HPDE6-E6E7 (cell line): ENCODE measurements around the gene ZBTB7C.

Experiments
- DNase-seq: peaks from one replicate; pipeline ENCODE4 v3.0.0; 2011; ENCODE audit warnings: missing footprints; ENCODE audit errors: extremely low spot score

The ZBTB7C gene

DNA sequence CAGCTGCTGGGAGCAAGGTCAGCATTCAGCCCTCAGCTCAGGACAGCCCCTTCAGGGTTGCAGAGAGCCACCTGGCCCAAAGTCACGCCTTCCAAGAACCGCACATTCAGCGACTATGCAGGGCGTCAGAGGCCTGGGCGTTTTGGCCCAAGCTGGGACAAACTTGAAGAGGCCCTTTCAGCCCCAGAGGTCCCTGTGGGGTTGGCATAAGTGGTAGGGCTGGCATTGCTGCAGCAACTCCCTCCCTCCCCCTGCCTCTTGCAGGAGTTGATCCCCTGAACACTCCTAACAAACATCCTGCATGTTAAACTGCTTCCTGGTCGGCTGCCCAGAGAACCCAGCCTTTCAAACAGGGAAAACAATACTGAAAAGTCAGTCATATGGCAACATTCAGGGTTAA is 285.9 kb downstream of the ZBTB7C start:
- no peak for DNase-seq

DNA sequence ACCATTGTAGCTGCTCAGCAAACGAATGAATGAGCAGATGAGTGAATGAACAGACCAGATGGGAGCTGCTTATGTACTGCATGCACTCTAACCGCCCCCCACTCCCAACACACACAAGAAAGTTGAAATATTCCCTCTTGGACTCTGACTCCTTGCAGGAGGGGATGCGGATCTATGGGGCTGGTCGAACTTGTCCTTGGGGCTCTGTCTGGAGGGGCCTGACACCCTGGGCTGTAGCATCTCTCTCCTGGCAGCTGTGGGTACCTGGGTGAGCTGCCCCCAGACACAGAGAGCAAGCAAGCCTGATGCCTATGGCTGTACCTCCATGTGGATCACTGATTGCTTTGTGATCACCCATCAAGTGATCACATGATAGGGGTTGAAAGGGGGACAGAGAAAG is 286.4 kb downstream of the ZBTB7C start:
- no peak for DNase-seq

DNA sequence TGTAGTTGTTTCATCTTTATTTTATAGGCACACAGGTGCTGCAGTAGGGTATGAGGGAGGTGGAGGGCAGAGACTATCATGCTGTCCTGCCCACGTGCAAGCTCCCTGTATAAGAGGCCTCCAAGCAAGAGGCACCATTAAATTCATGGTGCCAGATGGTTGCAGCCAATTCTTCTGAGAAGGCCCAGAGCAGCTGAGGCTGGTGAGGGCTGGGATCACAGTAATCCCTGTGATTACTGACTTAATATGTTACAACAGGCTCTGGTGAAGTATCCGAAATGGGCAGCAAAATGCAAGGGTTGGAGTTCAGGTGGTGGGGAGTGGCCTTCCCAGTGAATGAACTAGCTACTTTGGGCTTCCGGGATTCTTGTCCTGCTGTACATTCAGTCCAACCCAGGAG is 286.8 kb downstream of the ZBTB7C start:
- DNase-seq = no peak

DNA sequence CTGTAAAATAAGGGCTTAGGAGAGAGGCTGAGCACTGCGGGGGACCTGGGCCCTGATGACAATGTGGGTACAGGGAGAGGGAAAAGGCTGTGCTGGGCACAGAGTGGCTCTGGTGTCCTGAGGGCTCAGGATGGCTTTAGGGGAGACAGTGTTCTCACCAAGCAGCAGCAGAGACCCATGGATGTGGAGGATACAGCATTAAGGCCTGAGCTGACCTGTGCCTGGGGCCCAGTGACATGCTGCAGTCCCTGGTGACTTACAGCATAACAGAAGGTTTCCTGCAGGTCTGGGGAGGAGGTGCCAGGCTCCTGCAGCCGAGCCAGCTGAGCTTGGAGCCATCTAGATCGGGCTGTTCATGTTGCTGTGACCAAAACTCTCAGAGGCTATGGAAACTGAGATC is 287.4 kb downstream of the ZBTB7C start:
- no peak for DNase-seq

DNA sequence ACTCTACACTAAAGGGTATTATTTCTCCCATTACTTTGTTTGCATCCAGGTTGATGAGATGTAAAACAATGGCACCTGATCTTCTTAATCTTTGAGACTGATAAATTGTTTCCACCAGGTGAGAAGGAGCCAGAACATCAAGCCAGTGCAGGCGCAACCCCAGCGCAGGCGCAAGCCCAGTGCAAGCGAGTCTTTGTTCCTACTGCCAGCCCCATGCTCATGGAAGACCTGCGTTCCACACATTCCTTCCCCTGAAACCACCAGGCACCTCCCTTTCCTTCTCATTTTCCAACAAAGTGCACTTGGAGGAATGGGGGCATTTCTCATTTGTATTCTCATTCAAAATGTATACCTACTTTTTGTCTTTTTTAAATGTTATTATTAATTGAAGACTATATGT is 290.0 kb downstream of the ZBTB7C start:
- DNase-seq = no peak

DNA sequence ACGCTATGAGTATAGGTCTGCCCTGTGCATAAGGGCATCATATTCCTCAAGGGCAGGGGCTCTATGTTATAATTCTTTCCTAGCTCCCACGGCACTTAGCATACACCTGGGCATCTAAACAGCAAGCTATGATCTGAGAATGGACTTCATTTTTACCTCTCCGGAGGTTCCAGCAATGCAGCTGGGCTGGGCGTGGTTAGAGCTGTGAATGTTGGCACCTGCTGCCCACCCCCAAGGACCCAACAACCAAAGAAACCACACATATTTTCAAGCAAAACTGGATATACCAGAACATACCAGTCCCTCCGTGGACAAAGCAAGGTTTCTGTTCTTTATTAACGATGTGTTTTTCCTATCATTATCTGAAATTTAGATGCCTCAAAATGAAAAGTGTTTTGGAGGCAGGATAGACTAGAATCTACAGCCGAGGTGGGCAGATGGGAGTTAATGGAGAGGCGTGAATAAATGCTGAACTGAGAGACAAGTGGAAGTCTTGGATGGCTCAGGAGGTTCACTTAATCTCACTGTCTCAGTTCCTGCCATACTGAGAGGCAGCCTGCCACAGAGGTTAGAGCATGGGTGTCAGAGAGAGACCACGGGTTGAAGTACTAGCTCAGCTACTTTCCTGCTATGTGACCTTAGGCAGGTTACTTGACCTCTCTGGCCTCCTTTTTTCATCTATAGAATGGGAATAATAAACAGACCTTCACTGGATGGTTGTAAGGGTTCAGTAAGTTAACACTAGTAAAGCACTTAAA is 292.1 kb downstream of the ZBTB7C start:
- no peak for DNase-seq

DNA sequence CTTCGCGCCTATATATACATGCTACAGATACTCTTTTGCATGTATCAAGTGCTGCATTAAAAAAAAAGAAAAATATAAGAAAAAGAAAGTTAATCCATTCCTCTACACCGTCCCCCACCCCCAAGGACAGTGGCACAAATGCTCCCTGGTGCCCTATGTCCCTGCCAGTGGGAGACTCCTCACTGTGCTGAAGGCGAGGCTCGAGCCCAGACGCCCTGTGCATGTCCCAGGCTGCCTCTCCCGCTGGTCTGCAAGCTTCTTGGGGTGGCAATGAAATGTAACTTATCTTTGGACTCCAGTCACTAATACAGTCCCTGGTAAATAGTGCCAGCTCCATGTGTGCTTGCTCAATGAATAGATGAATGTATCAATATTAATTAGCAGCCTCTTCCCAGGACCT is 293.2 kb downstream of the ZBTB7C start:
- DNase-seq = no peak

DNA sequence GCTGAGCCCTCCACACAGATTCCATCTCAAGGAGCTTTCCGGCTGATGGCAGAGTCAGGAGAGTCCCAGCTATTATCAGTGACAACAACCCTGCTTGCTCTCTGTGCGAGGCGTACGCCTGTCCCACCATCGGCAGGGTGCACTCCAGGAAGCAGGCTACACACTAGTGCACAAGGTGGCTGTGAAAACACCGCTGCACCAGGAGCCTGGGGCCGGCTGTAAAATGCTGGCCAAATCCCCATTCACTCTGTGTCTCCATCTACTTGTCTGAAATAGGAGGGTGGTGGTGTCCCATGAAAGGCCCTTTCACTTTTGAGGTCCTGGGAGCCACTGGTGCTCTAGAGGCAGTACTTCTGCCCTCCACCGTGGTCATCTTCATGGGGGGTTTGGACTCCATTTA is 295.5 kb downstream of the ZBTB7C start:
- DNase-seq = no peak

DNA sequence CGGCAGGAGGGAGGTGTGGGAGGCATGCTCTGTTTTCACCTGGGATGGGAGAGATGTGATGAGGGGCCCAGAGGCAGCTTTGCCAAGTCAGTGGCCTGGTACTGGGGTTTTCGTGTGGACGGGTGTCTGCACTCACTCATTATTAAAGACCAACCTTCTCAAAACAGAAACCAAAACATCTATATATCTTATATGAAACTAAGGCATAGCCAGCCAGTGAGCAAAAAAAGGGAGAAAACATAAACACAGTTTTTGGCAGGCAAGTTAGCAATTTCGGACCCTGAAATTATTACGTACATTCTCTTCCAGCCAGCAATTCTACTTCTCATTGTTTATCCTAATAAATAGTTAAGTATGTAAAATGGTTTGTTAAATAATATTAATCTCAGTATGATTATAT is 297.6 kb downstream of the ZBTB7C start:
- no peak for DNase-seq

DNA sequence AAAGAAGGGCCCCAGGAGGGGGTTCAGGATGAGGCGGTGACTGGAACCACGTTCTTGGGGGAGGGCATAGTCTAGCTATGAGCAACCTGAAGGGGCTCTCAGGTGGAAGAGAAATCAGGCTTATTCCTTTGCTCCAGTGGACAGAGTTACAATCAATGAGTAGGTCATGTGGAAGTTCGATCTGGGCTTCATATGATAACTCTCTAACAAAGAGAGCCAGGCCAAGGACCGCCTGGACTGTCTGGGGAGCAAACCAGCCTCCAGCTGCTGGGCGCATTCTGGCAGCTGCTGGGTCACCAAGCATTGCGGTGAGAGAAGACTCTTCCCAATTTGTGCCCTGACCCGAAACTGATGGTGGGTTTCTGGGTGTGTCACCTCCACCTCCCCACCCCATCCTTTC is 298.4 kb downstream of the ZBTB7C start:
- DNase-seq = no peak

DNA sequence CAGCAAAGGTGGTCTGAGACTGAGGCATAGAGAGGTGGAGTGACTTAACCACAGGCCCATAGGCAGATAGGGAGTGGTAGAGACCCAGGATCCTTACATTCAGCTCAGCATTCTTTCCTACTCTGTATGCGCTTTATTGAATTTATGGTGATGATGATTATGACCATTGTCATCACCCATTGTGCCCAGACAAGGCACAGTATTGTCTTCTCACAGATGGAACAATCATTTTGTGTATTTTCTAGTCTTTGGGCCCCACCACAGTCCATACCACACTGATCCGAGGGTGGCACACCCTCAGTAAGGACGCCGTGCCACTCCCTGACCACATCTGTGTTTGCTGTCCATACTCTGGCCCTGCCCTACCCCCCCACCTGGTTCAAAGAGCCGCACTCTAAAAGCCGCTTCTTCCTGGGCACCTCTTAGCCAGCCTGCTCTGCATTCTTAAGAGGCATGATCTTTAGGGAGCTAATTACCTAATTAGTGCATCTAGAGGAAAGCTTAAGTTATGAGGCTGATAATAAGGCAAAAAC is 299.2 kb downstream of the ZBTB7C start:
- DNase-seq = no peak

DNA sequence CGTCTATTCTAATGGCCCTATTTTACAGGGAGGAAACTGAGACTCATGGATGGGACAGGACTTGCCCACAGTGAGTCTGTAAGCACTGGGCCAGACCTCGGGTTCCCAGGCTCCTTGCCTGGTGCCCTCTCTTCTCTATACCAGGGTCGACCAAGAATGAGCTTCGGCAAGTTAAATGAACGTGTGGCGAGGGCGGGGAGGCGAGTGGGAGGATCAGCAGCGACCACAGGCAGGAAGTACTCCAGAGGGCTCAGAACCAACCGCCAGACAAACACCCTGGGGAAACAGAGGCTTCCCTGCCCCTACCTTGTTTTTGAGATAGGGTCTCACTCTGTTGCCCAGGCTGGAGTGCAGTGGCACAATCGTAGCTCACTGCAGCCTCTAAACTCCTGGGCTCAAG is 301.0 kb downstream of the ZBTB7C start:
- no peak for DNase-seq

DNA sequence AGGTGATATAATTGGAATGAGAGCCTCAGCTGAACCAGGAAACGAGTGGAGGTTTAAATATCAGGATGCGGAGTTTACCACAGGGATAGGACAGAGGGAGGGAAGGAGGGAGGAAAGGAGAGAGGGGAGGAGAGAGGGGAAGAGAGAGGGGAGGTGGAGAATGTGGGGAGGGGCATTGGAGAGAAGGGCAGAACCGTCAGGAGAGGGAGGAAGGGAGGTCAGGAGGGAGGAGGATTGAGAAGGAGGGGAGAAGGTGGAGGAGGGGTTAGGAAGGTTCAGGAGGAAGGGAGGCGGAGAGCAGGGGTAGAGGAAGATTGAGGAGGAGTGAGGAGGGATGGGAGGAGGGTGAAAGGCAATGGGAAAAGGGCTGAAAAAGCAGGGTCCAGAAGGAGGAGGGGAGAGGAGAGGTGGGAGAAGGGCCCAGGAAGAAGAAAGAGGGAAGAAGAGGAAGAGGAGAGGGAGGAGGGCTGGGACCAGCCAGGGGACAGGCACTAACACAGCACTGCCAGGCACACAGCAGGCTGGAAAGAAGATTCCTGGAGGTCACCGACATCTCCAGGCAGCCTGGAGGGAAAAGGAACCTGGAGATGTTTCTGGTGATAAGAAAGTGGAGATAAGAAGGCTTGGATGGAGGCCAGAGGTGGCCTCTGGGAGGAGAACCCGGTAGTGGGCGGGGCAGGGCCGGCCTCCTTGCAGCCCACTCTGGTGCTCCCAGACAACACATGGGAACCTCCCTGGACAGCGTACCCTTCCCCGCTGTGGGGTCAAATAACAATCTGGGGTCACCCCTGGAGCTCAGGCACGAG is 302.0 kb downstream of the ZBTB7C start:
- DNase-seq = no peak

DNA sequence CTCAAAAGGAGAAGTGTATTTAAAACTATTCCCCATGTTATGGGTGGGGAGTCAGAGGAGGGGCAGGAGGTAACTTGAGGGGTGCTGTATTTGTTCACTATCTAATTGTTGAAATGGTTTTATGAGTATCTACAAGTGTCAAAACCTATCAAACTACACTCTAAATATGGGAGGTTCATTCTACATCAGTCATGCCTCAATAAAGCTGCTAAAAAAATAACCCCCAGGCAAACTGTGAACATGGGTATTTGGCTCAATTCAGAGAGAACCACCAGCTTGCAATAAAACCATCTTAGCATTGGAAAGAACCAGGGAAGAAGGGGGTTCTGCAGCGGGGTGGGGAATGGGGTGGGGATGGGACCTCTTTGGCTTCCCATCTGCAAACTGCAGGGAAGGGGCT is 302.7 kb downstream of the ZBTB7C start:
- DNase-seq = no peak

DNA sequence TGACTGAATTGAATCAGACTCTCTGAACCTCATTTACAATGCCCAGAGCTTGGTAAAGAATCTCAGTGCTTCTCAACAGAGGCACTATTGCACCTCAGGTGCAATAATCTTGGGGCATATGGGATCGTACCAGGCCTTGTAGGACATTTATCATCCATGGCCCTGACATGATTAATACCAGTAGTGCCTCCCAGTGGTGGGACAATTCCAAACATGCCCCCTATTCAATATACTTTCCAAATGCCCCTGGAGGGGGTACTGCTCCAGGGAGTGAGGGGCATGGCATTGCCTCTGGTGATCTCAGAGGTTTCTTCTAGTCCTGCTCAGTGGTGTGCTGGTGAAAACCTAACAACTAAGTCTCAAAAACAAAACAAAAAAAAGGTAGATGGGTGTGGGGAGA is 303.9 kb downstream of the ZBTB7C start:
- DNase-seq = no peak

DNA sequence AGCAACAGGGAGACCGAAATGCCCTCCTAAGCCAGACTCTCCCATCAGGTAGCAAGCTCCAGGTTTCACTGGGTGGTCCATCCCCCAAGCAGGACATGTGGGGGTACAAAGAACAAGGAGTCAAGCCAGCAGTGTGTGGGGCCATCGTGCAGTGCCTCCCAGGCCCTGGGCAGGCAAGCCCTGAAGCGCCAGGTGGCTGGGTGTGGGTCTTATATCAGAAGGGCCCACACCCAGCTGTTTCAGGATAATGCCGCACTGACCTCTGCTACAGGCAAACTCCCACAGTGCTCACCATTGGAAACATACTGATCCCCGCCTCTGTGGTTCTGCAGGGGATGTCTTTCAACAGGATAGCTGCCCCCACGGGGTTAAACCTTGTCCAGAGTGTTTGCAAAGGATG is 304.5 kb downstream of the ZBTB7C start:
- DNase-seq = no peak

DNA sequence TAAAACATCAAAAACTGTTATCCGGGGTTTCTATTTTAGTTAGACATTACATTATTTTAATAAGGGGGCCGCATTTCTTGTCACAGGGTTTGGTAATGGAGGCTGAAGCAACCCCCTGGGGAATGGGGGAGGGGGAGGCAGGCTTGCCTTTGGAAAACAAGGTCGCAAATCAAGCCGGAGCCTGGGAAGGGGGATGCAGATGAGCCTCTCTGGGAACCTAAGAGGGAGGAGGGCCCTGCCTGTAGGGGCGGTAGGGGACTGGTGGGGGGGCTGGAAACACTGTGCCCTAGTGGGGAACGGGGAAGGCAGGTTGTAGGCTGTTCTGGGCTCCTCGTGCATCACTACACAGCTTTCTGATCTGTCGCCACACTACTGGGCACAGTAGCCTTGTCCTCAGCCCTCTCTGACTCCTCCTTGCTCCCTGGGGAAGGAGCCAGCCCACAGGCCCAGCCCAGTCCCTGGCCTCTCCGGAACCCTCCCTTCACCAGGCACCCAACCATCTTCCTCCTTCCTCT is 308.5 kb downstream of the ZBTB7C start:
- no peak for DNase-seq

DNA sequence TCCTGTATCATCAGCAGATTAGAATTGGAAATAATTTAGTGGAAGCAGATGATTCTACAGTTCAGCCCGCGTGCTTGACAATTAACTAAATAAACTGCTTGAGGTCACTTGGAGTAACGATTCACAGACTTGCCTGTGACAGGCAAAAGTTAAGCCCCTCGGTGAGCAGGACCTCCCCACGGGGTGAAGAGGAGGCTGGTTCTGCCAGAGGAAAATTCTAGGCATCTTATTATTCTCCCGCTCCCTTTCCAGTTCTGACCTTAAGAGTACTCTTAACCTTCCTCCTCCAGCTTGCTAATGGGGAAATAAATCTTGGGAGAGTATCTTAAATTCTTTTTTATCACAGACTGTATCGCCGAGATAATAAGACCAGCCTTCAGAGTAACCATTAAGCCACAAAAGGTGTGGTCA is 309.0 kb downstream of the ZBTB7C start:
- no peak for DNase-seq

DNA sequence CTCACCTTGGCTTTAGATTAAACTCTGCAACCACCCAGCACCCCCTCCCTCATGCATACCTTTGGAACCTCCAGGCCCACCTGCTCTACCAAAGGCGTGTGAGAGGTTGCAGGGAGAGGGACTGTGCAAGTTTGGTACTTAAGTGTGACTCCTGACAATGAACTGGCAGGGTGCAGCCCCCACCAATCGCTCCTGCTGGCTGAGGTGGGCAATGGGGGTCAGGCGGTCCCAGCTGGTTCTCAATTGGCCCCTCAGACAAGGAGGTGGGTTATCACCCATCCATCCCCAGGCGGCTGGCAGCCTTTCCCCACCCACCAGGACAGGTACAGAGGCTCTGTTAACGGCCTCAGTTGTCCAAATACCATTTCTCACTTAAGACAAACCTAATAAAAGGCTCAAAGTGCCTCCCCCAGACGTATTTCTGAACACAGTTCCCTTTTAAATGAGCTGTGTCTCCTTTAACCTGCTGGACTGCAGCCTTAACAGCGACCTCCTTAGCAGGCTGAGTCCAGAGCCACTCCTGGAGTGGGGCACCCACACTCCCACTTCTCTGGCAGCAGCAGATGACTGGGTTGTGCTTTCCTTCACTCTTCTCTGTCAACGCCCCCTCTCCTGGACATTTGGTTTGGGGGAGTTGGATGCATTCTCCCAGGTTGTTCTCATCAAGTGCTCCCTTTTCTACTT is 309.6 kb downstream of the ZBTB7C start:
- DNase-seq = no peak

DNA sequence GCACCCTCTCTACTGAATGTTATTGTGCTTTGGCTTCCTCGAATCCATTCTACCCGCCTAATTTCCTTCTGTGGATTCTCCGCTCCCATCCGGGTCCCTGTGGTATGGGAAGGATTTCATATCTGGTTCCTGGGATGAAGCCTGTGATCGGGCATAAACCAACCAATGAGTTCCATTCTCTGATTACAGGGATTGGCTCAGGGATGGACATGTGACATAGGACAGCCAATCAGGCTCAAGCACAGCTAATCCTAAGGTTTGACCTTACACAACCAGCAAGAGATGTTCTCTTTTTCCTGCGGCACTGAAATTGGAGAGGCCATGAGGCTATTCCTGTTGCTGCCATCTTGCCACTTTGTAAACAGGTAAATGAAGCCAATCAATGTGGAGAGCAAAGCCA is 310.6 kb downstream of the ZBTB7C start:
- DNase-seq = no peak

DNA sequence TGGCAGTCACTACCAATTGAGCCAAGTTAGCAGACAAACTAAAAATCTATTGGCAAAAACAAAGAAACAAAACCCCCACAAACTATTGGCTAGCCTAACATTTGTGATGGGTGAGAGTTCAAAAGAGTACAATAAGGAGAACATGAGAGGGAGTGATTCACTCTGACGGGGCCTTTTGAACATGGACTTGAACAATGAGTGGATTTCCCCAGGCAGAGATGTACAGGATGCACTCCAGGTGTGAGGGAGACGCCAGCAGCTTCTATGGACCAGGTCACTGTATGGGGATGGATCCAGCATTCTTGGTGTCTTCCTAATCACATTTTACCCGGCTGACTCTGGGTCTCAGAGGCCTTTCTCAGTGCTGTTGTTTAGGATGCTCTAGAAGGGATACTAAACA is 311.2 kb downstream of the ZBTB7C start:
- DNase-seq = peak; percentile 45

DNA sequence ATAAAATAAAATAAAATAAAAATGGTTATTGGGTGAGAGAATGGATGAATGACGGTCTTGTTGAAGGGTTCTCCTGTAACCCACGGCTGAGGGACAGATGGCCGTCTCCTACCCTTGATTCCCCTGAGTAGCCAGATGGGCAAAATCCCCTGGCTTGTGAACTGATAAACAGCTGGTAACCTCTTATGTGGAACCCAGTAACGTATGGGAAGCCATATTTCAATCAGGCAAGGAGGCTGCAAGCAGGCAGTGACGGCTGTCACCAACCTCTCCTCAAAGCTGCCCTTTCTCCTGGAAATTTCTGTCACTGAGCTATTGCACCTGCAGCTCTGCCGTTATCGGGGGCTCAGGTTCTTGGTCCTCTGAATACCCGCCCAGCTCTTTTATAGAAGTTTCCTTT is 313.5 kb downstream of the ZBTB7C start:
- DNase-seq = no peak
